GM12878 (cell line): ENCODE data around the gene DEXI.
A peak's percentile ranks its signal among the peaks of the same experiment; 100 is the strongest.

Source experiments
- CHD1 ChIP-seq: IDR thresholded peaks from 2 replicates; pipeline ENCODE4 v1.6.1; 2012; ENCODE audit warnings: low read depth, low read length, improper control_type of control experiment
- CTCF ChIP-seq, 3 experiments: IDR thresholded peaks in 2 of 3; conservative IDR thresholded peaks in 1 of 3; 2 replicates each; pipeline ENCODE4 v1.5.1; 2011; ENCODE audit warnings: low read depth in 3 of 3, low read length in 3 of 3, mild to moderate bottlenecking in 3 of 3, control low read depth in 2 of 3, moderate library complexity in 2 of 3, inconsistent platforms in 1 of 3, mixed read lengths in 1 of 3; ENCODE audit not compliant: control insufficient read depth in 2 of 3, insufficient read depth in 1 of 3; ENCODE audit errors: extremely low read depth in 1 of 3
- EZH2 ChIP-seq: IDR thresholded peaks from 2 replicates; pipeline ENCODE4 v1.6.1; 2012; ENCODE audit warnings: low read depth, mild to moderate bottlenecking, control low read depth, inconsistent platforms, low read length, borderline replicate concordance; ENCODE audit not compliant: control insufficient read depth
- KDM1A ChIP-seq: fragments of 200-600 bp; sonication (generic); IDR thresholded peaks from 2 replicates; pipeline ENCODE4 v1.6.1; 2016; ENCODE audit warnings: borderline replicate concordance
- SREBF2 ChIP-seq: IDR thresholded peaks from 2 replicates; pipeline ENCODE4 v1.6.1; 2012; ENCODE audit warnings: mild to moderate bottlenecking, low read length
- TARDBP ChIP-seq: IDR thresholded peaks from 2 replicates; pipeline ENCODE4 v1.6.1; 2016; ENCODE audit warnings: borderline replicate concordance

DNA sequence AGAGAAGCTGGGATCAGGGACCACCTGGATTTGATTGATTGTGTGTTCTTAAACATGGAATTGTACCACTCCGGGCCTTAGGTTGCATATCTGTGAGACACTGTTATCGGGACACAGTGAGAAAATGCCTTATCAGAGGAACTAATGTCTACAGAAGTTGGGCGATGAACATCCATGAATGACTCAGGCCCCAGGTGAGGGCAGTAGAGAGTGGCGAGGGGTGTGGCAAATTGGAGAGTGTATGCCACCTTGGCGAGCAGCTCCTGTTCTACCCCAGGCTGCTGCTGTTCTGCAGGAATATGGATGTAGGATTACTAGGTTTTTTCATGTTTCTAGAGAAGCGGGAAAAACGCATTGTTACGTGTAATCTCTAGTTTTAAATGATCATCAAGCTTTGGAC is 40.9 kb upstream of the DEXI start:
- peak; percentile 28 to 40 (median 33); a peak in 4 of 6 replicates for TF ChIP-seq CTCF (IDR thresholded peaks at IDR 0.05 in 2 of 3, conservative IDR thresholded peaks at IDR 0.05 in 1 of 3; ENCODE audit: control insufficient read depth in 2 of 3, extremely low read depth in 1 of 3, insufficient read depth in 1 of 3, low read depth in 3 of 3, low read length in 3 of 3)
- no peak for TF ChIP-seq EZH2
- no peak for TF ChIP-seq KDM1A
- no peak for TF ChIP-seq TARDBP
- TF ChIP-seq SREBF2: no peak
- no peak for TF ChIP-seq CHD1
